Measurements from ENCODE around the gene TOGARAM2. TPM values are rescaled to one million over a fixed set of nuclear protein-coding genes. Genes with fewer than 3 reads are reported as not detected.

TOGARAM2 gene
- total RNA-seq, 2 experiments from 2014 or later, result 0.03 TPM; not detected in 1

GRCh38 chr2:29033172-29033571, 52.1 kb downstream of the TOGARAM2 start:
- no peak for TF ChIP-seq CTCF (conservative IDR thresholded peaks at IDR 0.05; ENCODE audit: low read length)
- TF ChIP-seq EZH2phosphoT487 (IDR thresholded peaks at IDR 0.05; ENCODE audit: borderline replicate concordance, low read depth, low read length), result no peak
- Histone ChIP-seq H3K9me2 (ENCODE audit: insufficient read depth, low read length) (no peaks in the 10 kb centered on the region), H2AFZ (ENCODE audit: low read length) (no peak overlapping the region), H3K4me1 (ENCODE audit: insufficient read depth, low read length, poor library complexity, severe bottlenecking) (no peaks in the 10 kb centered on the region), H4K20me1 (ENCODE audit: insufficient read depth, low read length) (no peaks in the 10 kb centered on the region), H3K4me2 (ENCODE audit: low read length) (no peak overlapping the region), H3K79me2 (ENCODE audit: insufficient read depth, low read depth, low read length) (no peaks in the 10 kb centered on the region), H3K36me3 (ENCODE audit: insufficient read depth, low read length) (no peaks in the 10 kb centered on the region), H3K9me3 (ENCODE audit: low read length) (no peaks in the 10 kb centered on the region), H3K4me3 (ENCODE audit: low read depth, low read length, poor library complexity, severe bottlenecking) (no peak overlapping the region), H3K27ac (ENCODE audit: low read depth, low read length, poor library complexity, severe bottlenecking) (no peak overlapping the region)
- no peak for DNase-seq (ENCODE audit: low spot score)
- ChIA-PET POLR2A (interaction anchor here (0.6 kb wide), 1 partner anchor 50 kb away, joined by 3 read pairs; no protein-coding TSS in a partner anchor), CTCF (ENCODE audit: unreplicated experiment) (no interaction called here)
- intact Hi-C loops (cut with micrococcal nuclease; ENCODE audit: unreplicated experiment), result no loop called here
- no TSS peak for BruUV-seq (replicated peaks)

GRCh38 chr2:29033656-29034055, 52.6 kb downstream of the TOGARAM2 start:
- no peaks in the 10 kb centered on the region for H4K20me1 ChIP-seq (ENCODE audit: insufficient read depth, low read length)
- H3K4me2 ChIP-seq (ENCODE audit: low read length), result no peak overlapping the region
- no peak for DNase-seq (ENCODE audit: low spot score)
- H3K27ac ChIP-seq (ENCODE audit: low read depth, low read length, poor library complexity, severe bottlenecking), result no peak overlapping the region
- BruUV-seq (replicated peaks), result no TSS peak
- H3K36me3 ChIP-seq (ENCODE audit: insufficient read depth, low read length), result no peaks in the 10 kb centered on the region
- no peak overlapping the region for H3K4me3 ChIP-seq (ENCODE audit: low read depth, low read length, poor library complexity, severe bottlenecking)
- intact Hi-C loops (cut with micrococcal nuclease; ENCODE audit: unreplicated experiment), result no loop called here
- no peaks in the 10 kb centered on the region for H3K9me3 ChIP-seq (ENCODE audit: low read length)
- H3K9me2 ChIP-seq (ENCODE audit: insufficient read depth, low read length), result no peaks in the 10 kb centered on the region
- H3K79me2 ChIP-seq (ENCODE audit: insufficient read depth, low read depth, low read length), result no peaks in the 10 kb centered on the region
- CTCF ChIA-PET (ENCODE audit: unreplicated experiment), result no interaction called here
- TF ChIP-seq EZH2phosphoT487 (IDR thresholded peaks at IDR 0.05; ENCODE audit: borderline replicate concordance, low read depth, low read length), result no peak
- H2AFZ ChIP-seq (ENCODE audit: low read length), result no peak overlapping the region
- no peaks in the 10 kb centered on the region for H3K4me1 ChIP-seq (ENCODE audit: insufficient read depth, low read length, poor library complexity, severe bottlenecking)
- POLR2A ChIA-PET, result no interaction called here

- no TSS peak for BruUV-seq (replicated peaks)
- H3K36me3 ChIP-seq (ENCODE audit: insufficient read depth, low read length), result no peaks in the 10 kb centered on the region
- no peak overlapping the region for H3K4me2 ChIP-seq (ENCODE audit: low read length)
- ChIA-PET CTCF (ENCODE audit: unreplicated experiment) (no interaction called here), POLR2A (interaction anchor here (0.8 kb wide), 1 partner anchor 10 kb away, joined by 6 read pairs; no protein-coding TSS in a partner anchor)
- H4K20me1 ChIP-seq (ENCODE audit: insufficient read depth, low read length), result no peaks in the 10 kb centered on the region
- H3K9me3 ChIP-seq (ENCODE audit: low read length), result no peaks in the 10 kb centered on the region
- no peak overlapping the region for H3K4me3 ChIP-seq (ENCODE audit: low read depth, low read length, poor library complexity, severe bottlenecking)
- no peaks in the 10 kb centered on the region for H3K4me1 ChIP-seq (ENCODE audit: insufficient read depth, low read length, poor library complexity, severe bottlenecking)
- TF ChIP-seq EZH2phosphoT487 (IDR thresholded peaks at IDR 0.05; ENCODE audit: borderline replicate concordance, low read depth, low read length), result no peak
- no peak for TF ChIP-seq CTCF (conservative IDR thresholded peaks at IDR 0.05; ENCODE audit: low read length)
- H3K79me2 ChIP-seq (ENCODE audit: insufficient read depth, low read depth, low read length), result no peaks in the 10 kb centered on the region
- no peak overlapping the region for H3K27ac ChIP-seq (ENCODE audit: low read depth, low read length, poor library complexity, severe bottlenecking)
- H3K9me2 ChIP-seq (ENCODE audit: insufficient read depth, low read length), result no peaks in the 10 kb centered on the region
- no peak overlapping the region for H2AFZ ChIP-seq (ENCODE audit: low read length)
- no peak for DNase-seq (ENCODE audit: low spot score)
- intact Hi-C loops (cut with micrococcal nuclease; ENCODE audit: unreplicated experiment), result no loop called here
Measured at GRCh38 chr2:29035016-29035745, 54.1 kb downstream of the TOGARAM2 start.

Data from OCI-LY7 (cell line).